Neural cell (in vitro differentiated cells): ENCODE data around the gene DAP3. TPM values are rescaled to one million over a fixed set of nuclear protein-coding genes. Genes with fewer than 3 reads are reported as not detected.

Experiments
- H2AFZ ChIP-seq: fragments of 200-600, 300-800 bp; sonication (generic), shearing (Covaris generic); 2 replicates; pipeline ENCODE4 v1.6.0; 2014; ENCODE audit warnings: low read depth, mild to moderate bottlenecking, antibody characterized with exemption, low read length, moderate library complexity
- H3F3A ChIP-seq: fragments of 200-600 bp; shearing (Covaris generic); 2 replicates; pipeline ENCODE4 v1.6.1; 2016; ENCODE audit warnings: mild to moderate bottlenecking, moderate library complexity, mixed read lengths, antibody characterized with exemption, low read length; ENCODE audit not compliant: insufficient read depth, poor library complexity, severe bottlenecking
- H3K27ac ChIP-seq: fragments of 200-600, 300-800 bp; sonication (generic), shearing (Covaris generic); 2 replicates; pipeline ENCODE4 v1.5.1; 2014; ENCODE audit warnings: mild to moderate bottlenecking, low read length, moderate library complexity
- H3K27me3 ChIP-seq: fragments of 300-800, 200-600 bp; sonication (generic), shearing (Covaris generic); 2 replicates; pipeline ENCODE4 v1.6.0; 2014; ENCODE audit warnings: mild to moderate bottlenecking, low read depth, low read length, moderate library complexity; ENCODE audit not compliant: insufficient read depth
- H3K36me3 ChIP-seq: fragments of 300-800, 200-600 bp; sonication (generic), shearing (Covaris generic); 2 replicates; pipeline ENCODE4 v1.5.1; 2014; ENCODE audit warnings: mild to moderate bottlenecking, antibody characterized with exemption, low read length, moderate library complexity; ENCODE audit not compliant: insufficient read depth
- H3K4me2 ChIP-seq: fragments of 300-800, 200-600 bp; sonication (generic), shearing (Covaris generic); 2 replicates; pipeline ENCODE4 v1.6.0; 2014; ENCODE audit warnings: mild to moderate bottlenecking, low read length
- H3K4me3 ChIP-seq: fragments of 300-800, 200-600 bp; sonication (generic), shearing (Covaris generic); 2 replicates; pipeline ENCODE4 v1.5.1; 2014; ENCODE audit warnings: mild to moderate bottlenecking, low read length, moderate library complexity
- H3K79me2 ChIP-seq: fragments of 200-600 bp; shearing (Covaris generic); replicated peaks from 2 replicates; pipeline ENCODE4 v1.6.0; 2014; ENCODE audit warnings: mild to moderate bottlenecking, low read length, moderate library complexity; ENCODE audit not compliant: insufficient read depth
- H3K9ac ChIP-seq: fragments of 300-800, 200-600 bp; sonication (generic), shearing (Covaris generic); 2 replicates; pipeline ENCODE4 v1.6.1; 2016; ENCODE audit warnings: mild to moderate bottlenecking, low read length, mixed read lengths
- H3K9me2 ChIP-seq: fragments of 200-600 bp; shearing (Covaris generic); 2 replicates; pipeline ENCODE4 v1.6.1; 2016; ENCODE audit warnings: mild to moderate bottlenecking, low read length, mixed read lengths; ENCODE audit not compliant: insufficient read depth
- H3K9me3 ChIP-seq: fragments of 200-600, 300-800 bp; sonication (generic), shearing (Covaris generic); 2 replicates; pipeline ENCODE4 v1.6.1; 2016; ENCODE audit warnings: mild to moderate bottlenecking, mixed run types, low read length, moderate library complexity, mixed read lengths
- H4K20me1 ChIP-seq: fragments of 200-600 bp; shearing (Covaris generic); 2 replicates; pipeline ENCODE4 v1.6.1; 2016; ENCODE audit warnings: mild to moderate bottlenecking, mixed run types; ENCODE audit not compliant: insufficient read depth
- EP300 ChIP-seq: fragments of 450-650 bp; conservative IDR thresholded peaks from 2 replicates; pipeline ENCODE4 v1.6.1; 2014; ENCODE audit warnings: antibody characterized with exemption, mild to moderate bottlenecking, moderate library complexity; ENCODE audit not compliant: poor library complexity, severe bottlenecking
- EZH2 ChIP-seq: fragments of 200-600, 300-800 bp; shearing (Covaris generic), sonication (generic); IDR thresholded peaks from 2 replicates; pipeline ENCODE4 v1.6.1; 2014; ENCODE audit warnings: antibody characterized with exemption, low read length, borderline replicate concordance, mild to moderate bottlenecking; ENCODE audit not compliant: insufficient read depth, poor library complexity, severe bottlenecking
- MXI1 ChIP-seq: fragments of 450-650 bp; conservative IDR thresholded peaks from 2 replicates; pipeline ENCODE4 v1.6.1; 2014; ENCODE audit warnings: antibody characterized with exemption, mild to moderate bottlenecking; ENCODE audit not compliant: poor library complexity, severe bottlenecking
- POLR2AphosphoS5 ChIP-seq: IDR thresholded peaks from 2 replicates; pipeline ENCODE4 v1.6.1; 2012
- RAD21 ChIP-seq: fragments of 450-650 bp; conservative IDR thresholded peaks from 2 replicates; pipeline ENCODE4 v1.6.1; 2014; ENCODE audit warnings: antibody characterized with exemption, mild to moderate bottlenecking, moderate library complexity
- SMC3 ChIP-seq: fragments of 450-650 bp; conservative IDR thresholded peaks from 2 replicates; pipeline ENCODE4 v1.6.1; 2014; ENCODE audit warnings: antibody characterized with exemption, mild to moderate bottlenecking, moderate library complexity; ENCODE audit not compliant: poor library complexity
- TAF1 ChIP-seq: IDR thresholded peaks from 2 replicates; pipeline ENCODE4 v1.6.1; 2012; ENCODE audit warnings: low read depth
- polyA plus RNA-seq: library from polyadenylated mRNA; depleted of rRNA; stranded (reverse); fragments of >200 nt; gene quantifications from 2 replicates; pipeline ENCODE4 v1.2.3, GENCODE V29; 2014
- TF ChIP-seq, protein P1 (sequence below): fragments of 450-650 bp; IDR thresholded peaks from 2 replicates; pipeline ENCODE4 v1.5.1; 2014; ENCODE audit warnings: antibody characterized with exemption, mild to moderate bottlenecking, moderate library complexity; ENCODE audit not compliant: poor library complexity, severe bottlenecking
- TF ChIP-seq, protein P2 (sequence below): IDR thresholded peaks from 2 replicates; pipeline ENCODE4 v1.6.1; 2012; ENCODE audit warnings: borderline replicate concordance

DAP3 gene
- polyA plus RNA-seq, 1 donor from 2014 or later: 180 TPM

DNA sequence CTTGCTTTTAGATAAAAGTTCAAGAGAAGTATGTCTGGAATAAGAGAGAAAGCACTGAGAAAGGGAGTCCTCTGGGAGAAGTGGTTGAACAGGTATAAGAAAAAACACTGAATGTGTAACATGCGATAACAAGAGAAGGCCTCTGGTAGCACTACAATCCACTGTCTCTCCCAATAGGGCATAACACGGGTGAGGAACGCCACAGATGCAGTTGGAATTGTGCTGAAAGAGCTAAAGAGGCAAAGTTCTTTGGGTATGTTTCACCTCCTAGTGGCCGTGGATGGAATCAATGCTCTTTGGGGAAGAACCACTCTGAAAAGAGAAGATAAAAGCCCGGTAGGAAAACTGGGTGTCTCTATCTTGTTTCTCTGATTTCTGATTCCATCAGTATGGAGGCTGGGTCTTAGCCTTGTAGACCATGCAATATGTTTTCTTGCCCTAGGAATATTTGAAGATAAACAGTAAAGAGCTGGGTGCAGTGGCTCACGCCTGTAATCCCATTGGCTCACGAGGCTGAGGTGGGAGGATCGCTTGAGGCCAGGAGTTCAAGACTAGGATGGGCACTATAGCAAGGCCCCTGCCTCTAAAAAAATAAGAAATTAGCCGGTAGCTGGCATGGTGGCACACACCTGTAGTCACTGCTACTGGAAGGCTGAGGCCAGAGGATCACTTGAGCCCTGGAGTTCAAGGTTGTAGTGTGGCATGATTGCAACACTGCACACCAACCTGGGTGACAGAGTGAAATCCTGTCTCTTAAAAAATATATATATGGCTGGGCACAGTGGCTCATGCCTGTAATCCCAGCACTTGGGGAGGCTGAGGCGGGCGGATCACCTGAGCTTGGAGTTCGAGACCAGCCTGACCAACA, 40.4 kb downstream of the DAP3 start:
- no peak overlapping the region for H2AFZ ChIP-seq
- no peaks in the 10 kb centered on the region for H3K36me3 ChIP-seq
- peak overlapping the region; percentile 64 for H3K27ac ChIP-seq
- no peak overlapping the region for H3K4me3 ChIP-seq
- H3K9me2 ChIP-seq: no peaks in the 10 kb centered on the region
- no peaks in the 10 kb centered on the region for H4K20me1 ChIP-seq
- no peaks in the 10 kb centered on the region for H3K9me3 ChIP-seq
- no peaks in the 10 kb centered on the region for H3K27me3 ChIP-seq
- no peaks in the 10 kb centered on the region for H3F3A ChIP-seq
- TF ChIP-seq RAD21: peak; percentile 84
- peak; percentile 15 for TF ChIP-seq MXI1
- TF ChIP-seq, protein P1, sequence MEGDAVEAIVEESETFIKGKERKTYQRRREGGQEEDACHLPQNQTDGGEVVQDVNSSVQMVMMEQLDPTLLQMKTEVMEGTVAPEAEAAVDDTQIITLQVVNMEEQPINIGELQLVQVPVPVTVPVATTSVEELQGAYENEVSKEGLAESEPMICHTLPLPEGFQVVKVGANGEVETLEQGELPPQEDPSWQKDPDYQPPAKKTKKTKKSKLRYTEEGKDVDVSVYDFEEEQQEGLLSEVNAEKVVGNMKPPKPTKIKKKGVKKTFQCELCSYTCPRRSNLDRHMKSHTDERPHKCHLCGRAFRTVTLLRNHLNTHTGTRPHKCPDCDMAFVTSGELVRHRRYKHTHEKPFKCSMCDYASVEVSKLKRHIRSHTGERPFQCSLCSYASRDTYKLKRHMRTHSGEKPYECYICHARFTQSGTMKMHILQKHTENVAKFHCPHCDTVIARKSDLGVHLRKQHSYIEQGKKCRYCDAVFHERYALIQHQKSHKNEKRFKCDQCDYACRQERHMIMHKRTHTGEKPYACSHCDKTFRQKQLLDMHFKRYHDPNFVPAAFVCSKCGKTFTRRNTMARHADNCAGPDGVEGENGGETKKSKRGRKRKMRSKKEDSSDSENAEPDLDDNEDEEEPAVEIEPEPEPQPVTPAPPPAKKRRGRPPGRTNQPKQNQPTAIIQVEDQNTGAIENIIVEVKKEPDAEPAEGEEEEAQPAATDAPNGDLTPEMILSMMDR: peak; percentile 86
- TF ChIP-seq POLR2AphosphoS5: no peak
- no peak for TF ChIP-seq TAF1
- peak; percentile 79 for TF ChIP-seq SMC3
- TF ChIP-seq EP300: no peak
- TF ChIP-seq, protein P2, sequence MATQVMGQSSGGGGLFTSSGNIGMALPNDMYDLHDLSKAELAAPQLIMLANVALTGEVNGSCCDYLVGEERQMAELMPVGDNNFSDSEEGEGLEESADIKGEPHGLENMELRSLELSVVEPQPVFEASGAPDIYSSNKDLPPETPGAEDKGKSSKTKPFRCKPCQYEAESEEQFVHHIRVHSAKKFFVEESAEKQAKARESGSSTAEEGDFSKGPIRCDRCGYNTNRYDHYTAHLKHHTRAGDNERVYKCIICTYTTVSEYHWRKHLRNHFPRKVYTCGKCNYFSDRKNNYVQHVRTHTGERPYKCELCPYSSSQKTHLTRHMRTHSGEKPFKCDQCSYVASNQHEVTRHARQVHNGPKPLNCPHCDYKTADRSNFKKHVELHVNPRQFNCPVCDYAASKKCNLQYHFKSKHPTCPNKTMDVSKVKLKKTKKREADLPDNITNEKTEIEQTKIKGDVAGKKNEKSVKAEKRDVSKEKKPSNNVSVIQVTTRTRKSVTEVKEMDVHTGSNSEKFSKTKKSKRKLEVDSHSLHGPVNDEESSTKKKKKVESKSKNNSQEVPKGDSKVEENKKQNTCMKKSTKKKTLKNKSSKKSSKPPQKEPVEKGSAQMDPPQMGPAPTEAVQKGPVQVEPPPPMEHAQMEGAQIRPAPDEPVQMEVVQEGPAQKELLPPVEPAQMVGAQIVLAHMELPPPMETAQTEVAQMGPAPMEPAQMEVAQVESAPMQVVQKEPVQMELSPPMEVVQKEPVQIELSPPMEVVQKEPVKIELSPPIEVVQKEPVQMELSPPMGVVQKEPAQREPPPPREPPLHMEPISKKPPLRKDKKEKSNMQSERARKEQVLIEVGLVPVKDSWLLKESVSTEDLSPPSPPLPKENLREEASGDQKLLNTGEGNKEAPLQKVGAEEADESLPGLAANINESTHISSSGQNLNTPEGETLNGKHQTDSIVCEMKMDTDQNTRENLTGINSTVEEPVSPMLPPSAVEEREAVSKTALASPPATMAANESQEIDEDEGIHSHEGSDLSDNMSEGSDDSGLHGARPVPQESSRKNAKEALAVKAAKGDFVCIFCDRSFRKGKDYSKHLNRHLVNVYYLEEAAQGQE: no peak
- no peak for TF ChIP-seq EZH2
- H3K79me2 ChIP-seq: no peaks in the 10 kb centered on the region
- peak overlapping the region; percentile 12 for H3K9ac ChIP-seq
- no peak overlapping the region for H3K4me2 ChIP-seq

DNA sequence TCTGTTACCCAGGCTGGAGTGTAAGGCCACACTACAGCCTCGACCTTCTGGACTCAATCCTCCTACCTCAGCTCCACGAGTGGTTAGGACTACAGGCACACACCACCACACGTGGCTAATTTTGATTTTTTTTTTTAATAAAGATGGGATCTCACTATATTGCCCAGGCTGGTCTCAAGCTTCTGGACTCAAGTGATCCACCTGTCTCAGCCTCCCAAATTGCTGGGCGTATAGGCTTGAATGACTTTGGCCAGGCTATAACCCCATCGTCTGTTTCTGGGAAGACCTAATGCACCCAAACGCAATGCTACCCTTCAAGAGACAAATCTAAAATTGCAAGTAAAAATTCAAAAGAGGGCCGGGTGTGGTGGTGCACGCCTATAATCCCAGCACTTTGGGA, 52.1 kb downstream of the DAP3 start:
- Histone ChIP-seq H3K9me3 (no peaks in the 10 kb centered on the region), H3K27me3 (no peaks in the 10 kb centered on the region), H2AFZ (no peak overlapping the region), H4K20me1 (no peaks in the 10 kb centered on the region), H3K4me2 (no peak overlapping the region), H3K9me2 (no peaks in the 10 kb centered on the region), H3K36me3 (no peaks in the 10 kb centered on the region), H3K79me2 (no peaks in the 10 kb centered on the region), H3K27ac (no peak overlapping the region), H3F3A (no peaks in the 10 kb centered on the region), H3K4me3 (no peak overlapping the region), H3K9ac (no peak overlapping the region)
- TF ChIP-seq RAD21: no peak
- TF ChIP-seq POLR2AphosphoS5: no peak
- no peak for TF ChIP-seq EP300
- TF ChIP-seq, protein P1: no peak
- TF ChIP-seq TAF1: no peak
